Hepatocyte (in vitro differentiated cells): ENCODE measurements around the gene TEKT5.

Experiments
- CTCF ChIP-seq: fragments of 200-600 bp; sonication (generic); IDR thresholded peaks from 2 replicates; pipeline ENCODE4 v1.5.1; 2016; ENCODE audit warnings: antibody characterized with exemption, mild to moderate bottlenecking; ENCODE audit not compliant: poor library complexity
- EZH2 ChIP-seq: fragments of 200-600 bp; sonication (generic); IDR thresholded peaks from 2 replicates; pipeline ENCODE4 v1.6.1; 2016; ENCODE audit warnings: antibody characterized with exemption, mild to moderate bottlenecking, borderline replicate concordance

- no peak for TF ChIP-seq CTCF
- TF ChIP-seq EZH2 = no peak
Observed at GRCh38 chr16:10611825-10612342, 82.8 kb downstream of the TEKT5 start.
